G401.6 (cell line): ENCODE results near the gene TYROBP.
"Not testable (repeated sequence)": the region's sequence is repeated elsewhere in the genome, so short reads cannot be mapped to it uniquely, and the experiment has no call there.

Experiments
- FAIRE-seq: peaks from 2 replicates; lab custom pipeline; 2012; peaks lifted over from hg19 to GRCh38; lab: Jason Lieb, UNC

TYROBP gene

GRCh38 chr19:35908010-35908441 is at the start of gene TYROBP:
TYROBP (minus strand) TSS chr19:35908295; CDS start chr19:35908228, 67 bp downstream.
- no peak for FAIRE-seq

GRCh38 chr19:35957411-35957810 is 49.3 kb upstream of the TYROBP start:
- not testable (repeated sequence) for FAIRE-seq

GRCh38 chr19:35955881-35956634 is 48.0 kb upstream of the TYROBP start:
- no peak for FAIRE-seq

- no peak for FAIRE-seq
These were observed 41.0 kb upstream of the TYROBP start for GRCh38 chr19:35949131-35949530.

GRCh38 chr19:35946203-35946602 is 38.1 kb upstream of the TYROBP start:
- no peak for FAIRE-seq

GRCh38 chr19:35945121-35945790 is 37.2 kb upstream of the TYROBP start:
- FAIRE-seq: no peak

- FAIRE-seq: no peak
These were observed 36.5 kb upstream of the TYROBP start for GRCh38 chr19:35944556-35944955.

- FAIRE-seq: no peak
These were observed 35.5 kb upstream of the TYROBP start for GRCh38 chr19:35943321-35944301.

GRCh38 chr19:35942235-35942634 is 34.1 kb upstream of the TYROBP start:
- FAIRE-seq: no peak

- FAIRE-seq: no peak
These were observed 32.7 kb upstream of the TYROBP start for GRCh38 chr19:35940839-35941238.

- FAIRE-seq: no peak
These were observed 32.1 kb upstream of the TYROBP start for GRCh38 chr19:35940078-35940775.

- FAIRE-seq: no peak
These were observed 31.4 kb upstream of the TYROBP start for GRCh38 chr19:35939307-35940077.

GRCh38 chr19:35938282-35939224 is 30.5 kb upstream of the TYROBP start:
- FAIRE-seq: no peak

GRCh38 chr19:35937345-35938281 is 29.5 kb upstream of the TYROBP start:
- no peak for FAIRE-seq

- no peak for FAIRE-seq
These were observed 28.7 kb upstream of the TYROBP start for GRCh38 chr19:35936738-35937268.

GRCh38 chr19:35935911-35936737 is 28.0 kb upstream of the TYROBP start, which contains the start of gene LRFN3:
LRFN3 (plus strand) TSS chr19:35936374; CDS start chr19:35939426, 3,052 bp downstream.
- no peak for FAIRE-seq

GRCh38 chr19:35932291-35932936 is 24.3 kb upstream of the TYROBP start:
- FAIRE-seq: no peak
